GM12892 (cell line): Measurements from ENCODE around the gene ATP6V1G1.
"Not testable (repeated sequence)": the region's sequence is repeated elsewhere in the genome, so short reads cannot be mapped to it uniquely, and the experiment has no call there.

ENCODE experiments used
- DNase-seq: peaks from one replicate; pipeline ENCODE4 v3.0.0; 2011; ENCODE audit not compliant: insufficient read length
- FAIRE-seq: peaks from 2 replicates; lab custom pipeline; 2011; peaks lifted over from hg19 to GRCh38; lab: Jason Lieb, UNC
- POLR2A ChIP-seq: IDR thresholded peaks from 2 replicates; pipeline ENCODE4 v1.6.1; 2011; ENCODE audit warnings: low read depth, low read length, control low read depth
- POLR2AphosphoS5 ChIP-seq: IDR thresholded peaks from 2 replicates; pipeline ENCODE4 v1.6.1; 2011; ENCODE audit warnings: low read depth, low read length, control low read depth
- TAF1 ChIP-seq: IDR thresholded peaks from 2 replicates; pipeline ENCODE4 v1.6.1; 2011; ENCODE audit warnings: low read depth, mild to moderate bottlenecking, control low read depth, low read length, borderline replicate concordance

The ATP6V1G1 gene

DNA sequence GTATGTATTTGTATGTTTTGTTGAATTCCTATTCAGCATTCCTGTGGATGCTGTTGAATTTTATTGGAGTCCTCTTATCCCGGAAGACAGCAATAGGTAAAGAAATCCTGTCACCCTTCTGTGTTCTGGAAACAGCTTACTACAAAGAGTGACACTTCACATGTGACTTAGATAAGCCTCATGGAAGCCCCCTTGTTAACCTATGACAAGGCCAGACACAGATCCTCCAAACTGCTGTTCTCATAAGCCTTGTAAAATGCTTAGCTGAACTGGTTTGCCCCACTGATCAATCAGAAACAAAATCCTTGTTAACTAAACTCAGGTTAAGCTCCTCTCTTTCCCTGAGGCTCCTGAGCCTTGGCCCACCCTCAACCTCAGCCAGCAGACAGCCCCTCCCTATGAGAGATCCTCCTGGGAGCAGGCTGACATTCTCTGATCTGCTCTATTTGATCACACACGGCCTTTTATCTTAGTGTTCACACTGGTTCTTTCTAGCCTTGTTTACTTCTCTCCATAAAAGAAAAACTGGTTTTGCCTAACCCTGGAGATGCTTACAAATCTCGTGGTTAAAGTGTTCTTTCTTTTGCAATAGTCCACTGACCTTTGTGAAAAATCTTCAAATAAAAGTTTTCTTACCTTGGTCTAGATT, 29.4 kb upstream of the ATP6V1G1 start:
- TF ChIP-seq POLR2A (no peak), POLR2AphosphoS5 (no peak), TAF1 (no peak)
- no peak for DNase-seq
- FAIRE-seq, result no peak

DNA sequence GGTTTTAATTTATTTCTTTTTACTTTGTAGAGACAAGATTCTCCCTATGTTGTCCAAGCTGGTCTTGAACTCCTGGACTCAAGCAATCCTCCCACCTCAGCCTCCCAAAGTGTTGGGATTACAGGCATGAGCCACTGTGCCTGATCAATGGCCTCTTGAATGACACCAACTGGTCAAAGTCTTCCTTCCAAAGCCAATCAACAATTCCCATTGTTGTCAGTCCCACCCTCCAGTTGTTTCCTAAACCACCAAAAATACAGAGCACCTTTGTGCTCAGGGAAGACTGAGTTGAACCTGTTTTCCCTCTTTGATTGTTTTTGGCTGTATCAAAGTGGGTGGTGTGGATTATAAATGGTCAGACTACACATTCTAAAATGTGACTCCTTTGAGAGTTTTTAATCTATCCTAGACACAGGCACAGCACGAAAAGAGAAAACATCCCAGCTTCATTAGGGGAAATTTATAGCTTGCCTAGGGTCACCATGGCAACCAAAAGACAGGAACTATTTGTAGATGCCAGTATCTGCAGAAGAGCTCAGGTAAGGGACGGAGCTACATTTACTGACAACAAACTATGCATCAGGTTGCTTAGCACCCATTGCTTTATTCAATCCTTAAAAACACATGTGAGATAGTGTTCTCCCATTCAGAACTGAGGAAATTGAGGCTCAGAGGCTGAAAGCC, 27.6 kb upstream of the ATP6V1G1 start:
- TF ChIP-seq POLR2AphosphoS5 (no peak), POLR2A (no peak), TAF1 (no peak)
- DNase-seq (no peak), FAIRE-seq (no peak)

DNA sequence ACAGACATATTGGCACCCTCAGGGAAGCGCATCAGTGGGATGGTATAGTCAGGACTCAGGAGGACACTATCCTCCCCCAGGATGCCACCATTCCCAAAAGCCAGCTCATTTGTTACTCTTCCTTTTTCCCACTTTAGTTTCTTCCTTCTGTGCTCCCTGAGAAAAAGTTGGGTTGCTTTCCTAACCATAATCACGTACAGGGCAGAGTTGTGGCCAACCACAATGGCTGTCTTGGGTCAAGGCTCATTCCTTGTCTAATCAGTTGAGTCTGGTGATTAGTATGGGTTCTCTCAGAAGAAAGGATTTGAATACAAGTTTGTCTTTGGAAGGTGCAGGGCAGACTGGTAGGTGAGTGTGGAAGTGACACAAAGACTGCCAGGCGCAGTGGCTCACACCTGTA, 26.6 kb upstream of the ATP6V1G1 start:
- no peak for FAIRE-seq
- TF ChIP-seq TAF1 (no peak), POLR2AphosphoS5 (no peak), POLR2A (no peak)
- DNase-seq, result no peak

DNA sequence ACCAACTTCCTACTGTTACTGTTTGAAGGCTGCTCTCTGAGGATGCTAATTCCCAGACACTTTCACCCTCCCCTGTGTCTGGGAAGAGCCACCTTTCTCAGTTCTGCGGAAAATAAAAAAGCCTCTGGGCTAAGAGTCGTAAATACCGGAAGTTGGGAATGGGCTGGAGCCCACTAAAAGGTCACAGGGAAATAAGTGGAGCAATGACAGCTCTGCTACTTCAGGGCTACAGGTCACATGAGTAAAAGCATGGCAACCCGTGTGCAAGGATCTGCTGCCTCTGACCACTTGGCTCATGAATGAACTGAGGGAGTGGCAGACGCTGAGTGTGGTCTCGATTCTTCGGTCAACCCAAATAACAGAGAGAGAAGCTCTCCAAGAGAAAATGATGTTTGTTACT, 25.8 kb upstream of the ATP6V1G1 start:
- TF ChIP-seq POLR2A, result no peak
- TF ChIP-seq TAF1, result no peak
- no peak for TF ChIP-seq POLR2AphosphoS5
- DNase-seq, result no peak
- FAIRE-seq, result no peak

DNA sequence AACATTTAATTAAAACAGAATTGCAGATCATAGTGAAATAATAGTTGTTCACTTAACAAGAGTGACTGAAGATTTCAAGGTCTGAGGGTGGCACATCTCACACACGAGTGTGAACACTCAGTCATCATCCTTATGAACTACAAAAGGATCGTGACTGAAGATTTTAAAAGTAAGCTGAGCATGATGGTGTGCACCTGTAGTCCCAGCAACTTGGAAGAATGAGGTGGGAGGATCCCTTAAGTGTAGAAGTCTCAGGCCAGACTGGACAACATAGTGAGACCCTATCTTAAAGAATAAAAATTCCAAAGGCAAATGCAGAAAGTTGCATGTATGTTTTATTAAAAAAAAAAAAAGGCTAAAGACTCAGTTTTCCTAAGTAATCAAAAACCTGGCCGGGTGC, 22.4 kb upstream of the ATP6V1G1 start:
- no peak for FAIRE-seq
- TF ChIP-seq POLR2A (no peak), TAF1 (no peak), POLR2AphosphoS5 (no peak)

DNA sequence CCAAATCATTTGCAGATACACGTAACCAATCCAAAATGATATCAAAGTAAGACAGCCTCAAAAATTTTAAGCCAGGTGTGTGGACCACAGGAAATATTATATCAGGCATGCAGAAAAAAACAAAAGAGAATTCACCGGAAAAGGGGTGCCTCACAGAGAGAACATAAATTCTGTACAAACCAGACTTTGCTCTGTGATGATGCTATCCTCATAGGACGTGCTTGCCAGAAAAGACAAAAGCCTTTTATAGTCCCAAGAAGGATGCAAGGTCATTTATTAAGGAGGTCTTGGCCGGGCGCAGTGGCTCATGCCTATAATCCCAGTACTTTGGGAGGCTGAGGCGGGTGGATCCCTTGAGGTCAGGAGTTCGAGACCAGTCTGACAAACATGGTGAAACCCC, 16.8 kb upstream of the ATP6V1G1 start:
- FAIRE-seq, result no peak

More for the DNA sequence above, 22.4 kb upstream of the ATP6V1G1 start:
- DNase-seq, result no peak

DNA sequence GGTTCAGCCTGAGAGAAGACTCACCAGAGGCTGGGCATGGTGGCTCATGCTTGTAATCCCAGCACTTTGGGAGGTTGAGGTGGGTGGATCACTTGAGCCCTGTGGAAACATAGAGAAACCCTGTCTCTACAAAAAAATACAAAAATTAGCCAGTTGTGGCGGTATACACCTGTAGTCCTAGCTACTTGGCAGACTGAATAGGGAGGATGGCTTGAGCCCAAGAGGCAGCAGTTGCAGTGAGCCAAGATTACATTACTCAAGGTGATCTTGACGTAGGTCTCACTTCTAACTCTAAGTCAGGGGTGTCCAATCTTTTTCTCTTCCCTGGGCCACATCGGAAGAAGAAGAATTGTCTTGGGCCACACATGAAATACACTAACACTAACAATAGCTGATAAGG, 16.2 kb upstream of the ATP6V1G1 start:
- FAIRE-seq (no peak), DNase-seq (no peak)
- TF ChIP-seq POLR2A, result no peak
- TF ChIP-seq POLR2AphosphoS5, result no peak
- TF ChIP-seq TAF1, result no peak

More for the DNA sequence above, 16.8 kb upstream of the ATP6V1G1 start:
- no peak for TF ChIP-seq POLR2A
- no peak for TF ChIP-seq TAF1
- TF ChIP-seq POLR2AphosphoS5, result no peak
- DNase-seq, result no peak

DNA sequence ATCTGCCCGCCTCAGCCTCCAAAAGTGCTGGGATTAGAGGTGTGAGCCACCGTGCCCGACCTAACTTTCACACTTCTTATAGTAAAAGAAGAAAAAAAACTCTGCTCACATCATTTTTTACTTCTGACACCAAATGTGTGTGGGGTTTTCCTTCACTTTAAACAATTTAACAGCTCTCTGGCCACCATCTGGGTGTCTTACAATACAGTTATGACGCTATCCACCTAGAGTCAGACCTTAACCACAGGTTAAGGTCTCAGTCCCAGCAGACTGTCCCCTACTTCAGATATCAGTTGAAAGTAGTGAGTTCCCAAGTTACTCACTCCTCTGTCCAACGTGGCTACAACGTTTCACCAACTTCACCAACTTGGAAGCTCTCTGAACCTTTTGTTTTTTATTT, 15.4 kb upstream of the ATP6V1G1 start:
- FAIRE-seq, result no peak
- TF ChIP-seq POLR2A, result no peak
- TF ChIP-seq POLR2AphosphoS5, result no peak
- no peak for DNase-seq

DNA sequence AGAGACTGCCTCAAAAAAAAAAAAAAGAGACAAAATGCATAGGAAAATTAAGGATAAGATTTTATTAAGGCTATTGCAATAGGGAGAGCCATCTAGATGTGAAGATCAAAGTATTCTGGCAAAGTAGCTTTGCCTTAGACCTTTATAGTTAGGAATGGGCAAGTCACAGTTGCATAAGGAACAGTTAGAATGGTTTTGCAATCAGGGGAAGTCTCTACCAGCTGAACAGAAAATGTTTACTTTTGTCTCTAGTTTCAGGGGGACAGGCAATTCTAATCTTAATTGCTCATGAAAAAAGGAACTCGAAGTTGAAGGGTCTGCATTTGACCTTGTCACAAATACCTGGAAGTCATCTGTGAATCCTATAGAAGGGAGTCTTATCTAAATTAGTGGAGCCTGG, 13.1 kb upstream of the ATP6V1G1 start:
- FAIRE-seq, result no peak
- no peak for DNase-seq
- TF ChIP-seq POLR2AphosphoS5, result no peak
- no peak for TF ChIP-seq TAF1
- no peak for TF ChIP-seq POLR2A

DNA sequence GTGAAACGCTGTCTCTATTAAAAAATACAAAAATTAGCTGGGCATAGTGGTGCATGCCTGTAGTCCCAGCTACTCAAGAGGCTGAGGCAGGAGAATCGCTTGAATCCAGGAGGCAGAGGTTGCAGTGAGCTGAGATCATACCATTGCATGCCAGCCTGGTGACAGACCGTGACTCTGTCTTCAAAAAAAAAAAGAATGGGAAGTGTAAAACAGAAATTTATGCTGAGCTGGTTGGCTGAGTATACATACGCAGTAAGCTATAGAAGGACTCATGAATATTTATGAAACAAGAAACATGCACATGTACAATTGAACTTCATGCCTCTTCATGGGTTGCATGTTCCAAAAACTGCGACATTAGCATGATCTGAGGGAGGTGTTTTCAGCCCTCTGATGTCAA, 10.8 kb upstream of the ATP6V1G1 start:
- not testable (repeated sequence) for FAIRE-seq, DNase-seq

DNA sequence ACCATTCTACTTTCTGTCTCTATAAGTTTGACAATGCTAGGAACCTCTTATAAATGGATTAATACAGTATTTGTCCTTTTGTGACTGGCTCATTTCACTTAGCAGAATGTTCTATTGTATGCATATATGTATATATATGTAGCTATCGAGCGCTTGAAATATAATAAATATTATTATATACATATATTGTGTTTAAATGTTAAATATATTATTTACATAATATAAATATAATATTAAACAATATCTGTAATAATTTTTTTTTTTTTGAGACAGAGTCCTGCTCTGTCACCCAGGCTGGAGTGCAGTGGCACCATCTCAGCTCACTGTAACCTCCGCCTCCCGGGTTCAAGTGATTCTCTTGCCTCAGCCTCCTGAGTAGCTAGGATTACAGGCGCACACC, 9.4 kb upstream of the ATP6V1G1 start:
- DNase-seq, FAIRE-seq: not testable (repeated sequence)

DNA sequence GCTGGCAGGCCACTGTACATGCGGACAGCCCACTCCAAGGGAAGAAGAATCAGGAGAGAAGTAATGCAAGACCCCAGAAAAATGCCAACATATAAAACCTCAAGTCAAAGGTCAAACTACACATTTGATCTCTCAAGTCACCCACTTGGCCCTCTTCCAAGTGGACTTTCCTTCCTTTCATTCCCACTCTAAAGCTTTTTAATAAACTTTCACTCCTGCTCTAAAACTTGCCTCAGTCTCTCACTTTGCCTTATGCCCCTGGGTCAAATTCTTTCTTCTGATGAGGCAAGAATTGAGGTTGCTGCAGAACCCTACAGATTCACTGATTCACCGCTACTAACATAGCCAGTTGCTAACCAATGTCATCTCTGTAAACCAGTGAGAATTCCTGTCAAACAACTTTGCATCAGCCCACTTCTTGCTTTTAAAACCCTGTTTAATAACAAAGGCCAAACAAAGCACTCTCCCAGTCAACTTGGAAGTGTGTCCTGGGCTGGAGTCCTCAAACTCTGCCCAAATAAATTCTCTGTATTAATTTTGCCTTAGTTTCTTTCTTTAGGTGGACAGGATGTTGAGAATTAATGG, 6.9 kb upstream of the ATP6V1G1 start:
- TF ChIP-seq TAF1, result no peak
- TF ChIP-seq POLR2AphosphoS5, result no peak
- TF ChIP-seq POLR2A, result no peak
- no peak for FAIRE-seq
- DNase-seq, result no peak
